Stimulated activated CD4-positive, alpha-beta T cell treated with anti-CD3 and anti-CD28 coated beads, Interleukin-4, amount 100 ng/mL, for 1 hour (primary cell): ENCODE results near the gene PLA2G2F.

Experiments
- DNase-seq: peaks from one replicate; pipeline ENCODE4 v3.0.0-alpha.2; 2020

The PLA2G2F gene

GRCh38 chr1:20143734-20144565, 4.8 kb downstream of the PLA2G2F start:
- DNase-seq, result no peak

GRCh38 chr1:20147846-20148570, 8.9 kb downstream of the PLA2G2F start:
- DNase-seq, result no peak

- DNase-seq, result no peak
Measured at GRCh38 chr1:20148571-20149500, 9.7 kb downstream of the PLA2G2F start.

- DNase-seq, result no peak
Measured at GRCh38 chr1:20149601-20150325, 10.6 kb downstream of the PLA2G2F start.

GRCh38 chr1:20150326-20150705, 11.2 kb downstream of the PLA2G2F start:
- no peak for DNase-seq

- DNase-seq, result no peak
Measured at GRCh38 chr1:20150969-20151368, 11.8 kb downstream of the PLA2G2F start.

- peak; percentile 77 for DNase-seq
Measured at GRCh38 chr1:20151906-20152598, 12.9 kb downstream of the PLA2G2F start.

GRCh38 chr1:20152599-20152930, 13.4 kb downstream of the PLA2G2F start:
- DNase-seq, result no peak

GRCh38 chr1:20153000-20153418, 13.9 kb downstream of the PLA2G2F start:
- DNase-seq, result no peak

- DNase-seq, result no peak
Measured at GRCh38 chr1:20154301-20154831, 15.2 kb downstream of the PLA2G2F start.

- DNase-seq, result no peak
Measured at GRCh38 chr1:20158358-20159070, 19.4 kb downstream of the PLA2G2F start.

GRCh38 chr1:20160034-20160433, 20.9 kb downstream of the PLA2G2F start:
- DNase-seq, result no peak

GRCh38 chr1:20164694-20165202, 25.6 kb downstream of the PLA2G2F start:
- no peak for DNase-seq

- no peak for DNase-seq
Measured at GRCh38 chr1:20165522-20165951, 26.4 kb downstream of the PLA2G2F start.

GRCh38 chr1:20166051-20166450, 26.9 kb downstream of the PLA2G2F start:
- no peak for DNase-seq

GRCh38 chr1:20167126-20167525, 28.0 kb downstream of the PLA2G2F start:
- DNase-seq, result no peak

- DNase-seq, result no peak
Measured at GRCh38 chr1:20168564-20169491, 29.7 kb downstream of the PLA2G2F start.

- DNase-seq, result no peak
Measured at GRCh38 chr1:20169932-20170331, 30.8 kb downstream of the PLA2G2F start.

GRCh38 chr1:20172033-20172590, 33.0 kb downstream of the PLA2G2F start:
- DNase-seq, result no peak
